HL-60 (cell line): ENCODE measurements around the gene EDIL3.

Source experiments
- CTCF ChIP-seq: IDR thresholded peaks from one replicate; pipeline ENCODE4 v1.5.1; 2011; ENCODE audit warnings: low read length, control low read depth, inconsistent platforms; ENCODE audit not compliant: insufficient read depth
- GABPA ChIP-seq: IDR thresholded peaks from 2 replicates; pipeline ENCODE4 v1.6.1; 2012; ENCODE audit warnings: low read depth

GRCh38 chr5:84091127-84091799, 293.4 kb downstream of the EDIL3 start:
- no peak for TF ChIP-seq CTCF
- no peak for TF ChIP-seq GABPA
